Measurements from ENCODE around the gene DAP3. TPM values are rescaled to one million over a fixed set of nuclear protein-coding genes. Genes with fewer than 3 reads are reported as not detected.
A peak's percentile ranks its signal among the peaks of the same experiment; 100 is the strongest.
"Not testable (repeated sequence)": the region's sequence is repeated elsewhere in the genome, so short reads cannot be mapped to it uniquely, and the experiment has no call there.

DAP3 gene
- total and polyA plus RNA-seq, 4 donors: 50.9 to 114 (median 76.5) TPM

GRCh38 chr1:155712636-155713035, 23.7 kb downstream of the DAP3 start:
- WGBS (ENCODE audit: insufficient coverage): 65% methylated on average over 2 of the region's 3 CpGs

GRCh38 chr1:155713075-155713474, 24.2 kb downstream of the DAP3 start:
- no peaks in the 10 kb centered on the region for H3K27me3 ChIP-seq (ENCODE audit: control insufficient read depth, insufficient read depth, low read length)
- no peak overlapping the region for H3K27ac ChIP-seq (ENCODE audit: low read depth, low read length)
- no peaks in the 10 kb centered on the region for H3K9me3 ChIP-seq (ENCODE audit: control insufficient read depth, insufficient read depth, low read length)
- H3K4me3 ChIP-seq (ENCODE audit: low read depth, low read length): no peak overlapping the region
- DNase-seq (ENCODE audit: low read depth in 4 of 6, low spot score in 6 of 6): no peak
- WGBS (ENCODE audit: insufficient coverage): no CpG with 5 or more reads among the region's 2 CpGs
- H3K36me3 ChIP-seq (ENCODE audit: control insufficient read depth, insufficient read depth, low read length): peaks cover 4% of the 10 kb centered on the region
- no peaks in the 10 kb centered on the region for H3K4me1 ChIP-seq (ENCODE audit: control insufficient read depth, insufficient read depth, low read length)

More at GRCh38 chr1:155712636-155713035, 23.7 kb downstream of the DAP3 start:
- not testable (repeated sequence) for H3K9me3 ChIP-seq (ENCODE audit: control insufficient read depth, insufficient read depth, low read length); H3K27me3 ChIP-seq (ENCODE audit: control insufficient read depth, insufficient read depth, low read length); DNase-seq (ENCODE audit: low read depth in 4 of 6, low spot score in 6 of 6); H3K27ac ChIP-seq (ENCODE audit: low read depth, low read length); H3K4me1 ChIP-seq (ENCODE audit: control insufficient read depth, insufficient read depth, low read length); H3K36me3 ChIP-seq (ENCODE audit: control insufficient read depth, insufficient read depth, low read length); H3K4me3 ChIP-seq (ENCODE audit: low read depth, low read length)

GRCh38 chr1:155715056-155715455, 26.2 kb downstream of the DAP3 start:
- 100% methylated on average over 3 of the region's 3 CpGs for WGBS (ENCODE audit: insufficient coverage)
- not testable (repeated sequence) for H3K27me3 ChIP-seq (ENCODE audit: control insufficient read depth, insufficient read depth, low read length); DNase-seq (ENCODE audit: low read depth in 4 of 6, low spot score in 6 of 6); H3K27ac ChIP-seq (ENCODE audit: low read depth, low read length); H3K9me3 ChIP-seq (ENCODE audit: control insufficient read depth, insufficient read depth, low read length); H3K4me3 ChIP-seq (ENCODE audit: low read depth, low read length); H3K4me1 ChIP-seq (ENCODE audit: control insufficient read depth, insufficient read depth, low read length)
- peaks cover 13% of the 10 kb centered on the region for H3K36me3 ChIP-seq (ENCODE audit: control insufficient read depth, insufficient read depth, low read length)

DNA sequence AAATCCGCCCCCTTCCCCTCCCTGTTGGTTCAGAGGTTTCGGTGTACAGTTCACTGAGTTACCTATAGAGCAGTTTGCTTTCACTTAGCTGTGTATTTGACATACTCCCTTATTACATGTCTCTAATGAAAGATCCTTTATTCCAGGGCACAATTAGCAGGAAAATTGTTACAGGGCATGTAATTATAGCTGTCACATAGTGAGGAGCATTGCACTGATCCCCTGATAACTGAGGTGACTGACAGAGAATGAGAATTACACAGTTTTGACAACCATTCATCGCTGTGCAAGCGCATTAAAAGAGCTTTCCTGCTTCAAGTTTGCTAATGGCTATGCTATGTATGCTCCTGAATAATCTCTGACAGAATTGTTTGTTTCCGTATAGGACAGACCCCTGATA, 26.9 kb downstream of the DAP3 start:
- peaks cover 2% of the 10 kb centered on the region for H3K4me1 ChIP-seq (ENCODE audit: control insufficient read depth, insufficient read depth, low read length)
- no peaks in the 10 kb centered on the region for H3K27me3 ChIP-seq (ENCODE audit: control insufficient read depth, insufficient read depth, low read length)
- no CpG with 5 or more reads among the region's 5 CpGs for WGBS (ENCODE audit: insufficient coverage)
- no peak overlapping the region for H3K27ac ChIP-seq (ENCODE audit: low read depth, low read length)
- no peaks in the 10 kb centered on the region for H3K9me3 ChIP-seq (ENCODE audit: control insufficient read depth, insufficient read depth, low read length)
- H3K36me3 ChIP-seq (ENCODE audit: control insufficient read depth, insufficient read depth, low read length): peaks cover 18% of the 10 kb centered on the region
- DNase-seq (ENCODE audit: low read depth in 4 of 6, low spot score in 6 of 6): no peak
- no peak overlapping the region for H3K4me3 ChIP-seq (ENCODE audit: low read depth, low read length)

DNA sequence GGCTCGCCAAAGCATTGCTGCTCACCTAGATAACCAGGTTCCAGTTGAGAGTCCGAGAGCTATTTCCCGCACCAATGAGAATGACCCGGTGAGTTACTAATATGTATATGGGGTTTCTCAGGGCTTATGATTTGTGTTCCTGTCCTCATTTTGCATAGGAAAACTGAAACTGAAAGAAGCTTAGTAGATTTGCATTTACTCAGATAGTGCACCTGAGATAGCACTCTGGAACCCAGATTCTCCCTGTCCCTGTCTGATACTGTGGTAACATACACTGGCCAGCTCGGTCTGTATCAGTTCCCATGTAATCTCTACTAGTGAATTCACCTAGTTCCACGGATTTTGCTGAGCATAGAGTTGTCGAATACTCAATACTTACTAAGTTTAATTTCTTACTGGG, 28.1 kb downstream of the DAP3 start:
- Histone ChIP-seq H3K4me3 (ENCODE audit: low read depth, low read length) (no peak overlapping the region), H3K4me1 (ENCODE audit: control insufficient read depth, insufficient read depth, low read length) (peaks cover 2% of the 10 kb centered on the region), H3K9me3 (ENCODE audit: control insufficient read depth, insufficient read depth, low read length) (no peaks in the 10 kb centered on the region), H3K36me3 (ENCODE audit: control insufficient read depth, insufficient read depth, low read length) (peaks cover 20% of the 10 kb centered on the region), H3K27ac (ENCODE audit: low read depth, low read length) (no peak overlapping the region), H3K27me3 (ENCODE audit: control insufficient read depth, insufficient read depth, low read length) (no peaks in the 10 kb centered on the region)
- no peak for DNase-seq (ENCODE audit: low read depth in 4 of 6, low spot score in 6 of 6)
- WGBS (ENCODE audit: insufficient coverage): 93% methylated on average over 5 of the region's 7 CpGs

DNA sequence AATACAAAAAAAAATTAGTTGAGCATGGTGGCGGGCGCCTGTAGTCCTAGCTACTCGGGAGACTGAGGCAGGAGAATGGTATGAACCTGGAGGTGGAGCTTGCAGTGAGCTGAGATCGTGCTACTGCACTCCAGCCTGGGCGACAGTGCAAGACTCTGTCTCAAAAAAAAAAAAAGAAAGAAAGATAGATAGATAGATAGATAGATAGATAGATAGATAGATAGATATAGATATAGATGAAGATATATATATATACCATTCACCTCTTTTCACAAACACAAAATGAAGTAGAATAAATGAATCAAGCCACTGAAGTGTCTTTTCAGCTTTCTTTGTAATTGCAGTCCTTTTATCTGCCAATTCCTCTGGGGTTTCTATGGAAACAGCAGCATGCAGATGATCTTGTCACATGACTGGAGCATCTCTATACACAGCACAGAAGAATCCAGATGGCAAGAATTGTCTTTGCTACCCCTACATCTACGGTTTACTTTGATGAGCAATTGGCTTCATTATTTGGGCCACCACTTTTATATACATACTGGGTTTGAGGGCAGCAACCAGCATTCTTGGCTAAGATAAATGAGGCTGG, 29.7 kb downstream of the DAP3 start:
- not testable (repeated sequence) for H3K4me1 ChIP-seq (ENCODE audit: control insufficient read depth, insufficient read depth, low read length); H3K27me3 ChIP-seq (ENCODE audit: control insufficient read depth, insufficient read depth, low read length); H3K9me3 ChIP-seq (ENCODE audit: control insufficient read depth, insufficient read depth, low read length); H3K27ac ChIP-seq (ENCODE audit: low read depth, low read length); H3K4me3 ChIP-seq (ENCODE audit: low read depth, low read length)
- peak in 4 of 6 donors; percentile 4 to 78 (median 41) for DNase-seq (ENCODE audit: low read depth in 4 of 6, low spot score in 6 of 6)
- peaks cover 23% of the 10 kb centered on the region for H3K36me3 ChIP-seq (ENCODE audit: control insufficient read depth, insufficient read depth, low read length)
- 60% methylated on average over 3 of the region's 6 CpGs for WGBS (ENCODE audit: insufficient coverage)

- peaks cover 23% of the 10 kb centered on the region for H3K36me3 ChIP-seq (ENCODE audit: control insufficient read depth, insufficient read depth, low read length)
- peaks cover 2% of the 10 kb centered on the region for H3K4me1 ChIP-seq (ENCODE audit: control insufficient read depth, insufficient read depth, low read length)
- H3K4me3 ChIP-seq (ENCODE audit: low read depth, low read length): no peak overlapping the region
- H3K27me3 ChIP-seq (ENCODE audit: control insufficient read depth, insufficient read depth, low read length): no peaks in the 10 kb centered on the region
- no peaks in the 10 kb centered on the region for H3K9me3 ChIP-seq (ENCODE audit: control insufficient read depth, insufficient read depth, low read length)
- WGBS (ENCODE audit: insufficient coverage): 96% methylated on average over 3 of the region's 4 CpGs
- no peak overlapping the region for H3K27ac ChIP-seq (ENCODE audit: low read depth, low read length)
- DNase-seq (ENCODE audit: low read depth in 4 of 6, low spot score in 6 of 6): no peak
Observed at GRCh38 chr1:155719703-155720102, 30.8 kb downstream of the DAP3 start.

DNA sequence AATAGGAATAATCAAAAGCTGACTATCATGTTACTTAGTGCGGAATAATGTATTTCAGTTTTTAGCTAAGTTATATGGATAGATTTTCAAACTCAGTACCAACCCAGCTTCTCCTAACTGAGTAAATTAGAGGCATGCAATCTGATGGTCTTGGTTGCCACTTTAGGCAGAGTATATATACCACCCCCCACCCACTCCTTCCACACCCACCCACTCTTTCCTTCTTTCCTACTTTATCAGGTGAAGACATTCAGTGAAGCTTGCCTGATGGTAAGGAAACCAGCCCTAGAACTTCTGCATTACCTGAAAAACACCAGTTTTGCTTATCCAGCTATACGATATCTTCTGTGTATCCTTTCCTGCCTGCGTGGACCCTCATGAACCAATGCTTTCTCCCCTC, 36.3 kb downstream of the DAP3 start:
- no peaks in the 10 kb centered on the region for H3K27me3 ChIP-seq (ENCODE audit: control insufficient read depth, insufficient read depth, low read length)
- H3K9me3 ChIP-seq (ENCODE audit: control insufficient read depth, insufficient read depth, low read length): no peaks in the 10 kb centered on the region
- H3K36me3 ChIP-seq (ENCODE audit: control insufficient read depth, insufficient read depth, low read length): peaks cover 34% of the 10 kb centered on the region
- DNase-seq (ENCODE audit: low read depth in 4 of 6, low spot score in 6 of 6): no peak
- H3K4me1 ChIP-seq (ENCODE audit: control insufficient read depth, insufficient read depth, low read length): no peaks in the 10 kb centered on the region
- 100% methylated on average over 1 of the region's 3 CpGs for WGBS (ENCODE audit: insufficient coverage)
- no peak overlapping the region for H3K4me3 ChIP-seq (ENCODE audit: low read depth, low read length)
- no peak overlapping the region for H3K27ac ChIP-seq (ENCODE audit: low read depth, low read length)

GRCh38 chr1:155729031-155729898, 40.4 kb downstream of the DAP3 start:
- no peaks in the 10 kb centered on the region for H3K27me3 ChIP-seq (ENCODE audit: control insufficient read depth, insufficient read depth, low read length)
- H3K4me3 ChIP-seq (ENCODE audit: low read depth, low read length): no peak overlapping the region
- DNase-seq (ENCODE audit: low read depth in 4 of 6, low spot score in 6 of 6): peak; percentile 18 to 89 (median 38)
- no peak overlapping the region for H3K27ac ChIP-seq (ENCODE audit: low read depth, low read length)
- WGBS (ENCODE audit: insufficient coverage): 77% methylated on average over 7 of the region's 12 CpGs
- no peaks in the 10 kb centered on the region for H3K4me1 ChIP-seq (ENCODE audit: control insufficient read depth, insufficient read depth, low read length)
- H3K9me3 ChIP-seq (ENCODE audit: control insufficient read depth, insufficient read depth, low read length): no peaks in the 10 kb centered on the region
- H3K36me3 ChIP-seq (ENCODE audit: control insufficient read depth, insufficient read depth, low read length): peaks cover 46% of the 10 kb centered on the region

DNA sequence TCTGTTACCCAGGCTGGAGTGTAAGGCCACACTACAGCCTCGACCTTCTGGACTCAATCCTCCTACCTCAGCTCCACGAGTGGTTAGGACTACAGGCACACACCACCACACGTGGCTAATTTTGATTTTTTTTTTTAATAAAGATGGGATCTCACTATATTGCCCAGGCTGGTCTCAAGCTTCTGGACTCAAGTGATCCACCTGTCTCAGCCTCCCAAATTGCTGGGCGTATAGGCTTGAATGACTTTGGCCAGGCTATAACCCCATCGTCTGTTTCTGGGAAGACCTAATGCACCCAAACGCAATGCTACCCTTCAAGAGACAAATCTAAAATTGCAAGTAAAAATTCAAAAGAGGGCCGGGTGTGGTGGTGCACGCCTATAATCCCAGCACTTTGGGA, 52.1 kb downstream of the DAP3 start:
- Histone ChIP-seq H3K9me3 (ENCODE audit: control insufficient read depth, insufficient read depth, low read length) (no peaks in the 10 kb centered on the region), H3K4me1 (ENCODE audit: control insufficient read depth, insufficient read depth, low read length) (peaks cover 5% of the 10 kb centered on the region), H3K27me3 (ENCODE audit: control insufficient read depth, insufficient read depth, low read length) (no peaks in the 10 kb centered on the region), H3K36me3 (ENCODE audit: control insufficient read depth, insufficient read depth, low read length) (peaks cover 22% of the 10 kb centered on the region), H3K27ac (ENCODE audit: low read depth, low read length) (no peak overlapping the region), H3K4me3 (ENCODE audit: low read depth, low read length) (no peak overlapping the region)
- 100% methylated on average over 3 of the region's 8 CpGs for WGBS (ENCODE audit: insufficient coverage)
- no peak for DNase-seq (ENCODE audit: low read depth in 4 of 6, low spot score in 6 of 6)

All from spinal cord (tissue), 10 donors.